ENCODE measurements around the gene NCKAP5. TPM values are rescaled to one million over a fixed set of nuclear protein-coding genes. Genes with fewer than 3 reads are reported as not detected.
A peak's percentile ranks its signal among the peaks of the same experiment; 100 is the strongest.

NCKAP5 gene
- total and polyA plus RNA-seq, 2 of the 13 experiments (the other 11 are each of a cell fraction or from before 2014, with no cell fraction given): 0.01 TPM; not detected in 1

DNA sequence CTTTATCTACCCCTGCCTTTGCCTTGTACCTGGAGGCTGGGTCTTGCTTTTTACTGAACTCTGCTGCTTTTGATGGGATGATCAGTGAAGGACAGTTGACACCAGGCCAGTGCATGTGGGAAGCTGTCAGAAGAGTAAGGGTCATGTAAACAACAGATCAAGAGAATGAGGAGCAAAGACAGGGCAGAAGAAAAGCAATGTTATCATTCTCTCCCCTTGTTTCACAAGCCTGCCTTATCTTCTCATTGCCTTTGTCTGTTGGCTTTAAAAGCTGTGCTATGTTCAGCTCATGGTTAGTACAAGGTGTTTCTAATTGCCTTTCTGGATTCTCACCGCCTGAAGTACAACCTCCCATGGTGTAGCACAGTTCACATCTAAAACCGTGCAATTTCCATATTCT is 925.8 kb downstream of the NCKAP5 start (continued):
- TF ChIP-seq NAIF1 (CRISPR knock-in tag; IDR thresholded peaks at IDR 0.05; ENCODE audit: borderline replicate concordance) (no peak), TBP (CRISPR knock-in tag; IDR thresholded peaks at IDR 0.05) (no peak), FOXA3 (CRISPR knock-in tag; IDR thresholded peaks at IDR 0.05) (peak; percentile 60), ZNF562 (CRISPR knock-in tag; IDR thresholded peaks at IDR 0.05; ENCODE audit: borderline replicate concordance) (no peak), TBX2 (CRISPR knock-in tag; IDR thresholded peaks at IDR 0.05; ENCODE audit: borderline replicate concordance) (peak; percentile 41; the same call in 1 of the 2 replicates), HCFC1 (IDR thresholded peaks at IDR 0.05; ENCODE audit: low read depth, low read length) (no peak), PCBP1 (IDR thresholded peaks at IDR 0.05; ENCODE audit: borderline replicate concordance, low read depth, low read length) (no peak), DPF2 (CRISPR knock-in tag; IDR thresholded peaks at IDR 0.05; ENCODE audit: borderline replicate concordance, low read depth) (no peak), ZNF772 (CRISPR knock-in tag; IDR thresholded peaks at IDR 0.05) (no peak), JUN (CRISPR knock-in tag; IDR thresholded peaks at IDR 0.05) (no peak), SOX6 (IDR thresholded peaks at IDR 0.05) (no peak), SOX6 (CRISPR knock-in tag; IDR thresholded peaks at IDR 0.05) (peak; percentile 96), TCF12 (IDR thresholded peaks at IDR 0.05) (no peak), TCF12 (CRISPR knock-in tag; IDR thresholded peaks at IDR 0.05) (no peak), MNT (IDR thresholded peaks at IDR 0.05) (peak; percentile 25; the same call in 1 of the 2 replicates), MLLT10 (CRISPR knock-in tag; IDR thresholded peaks at IDR 0.05) (no peak), GFI1 (CRISPR knock-in tag; IDR thresholded peaks at IDR 0.05; ENCODE audit: borderline replicate concordance) (no peak), ZNF776 (CRISPR knock-in tag; IDR thresholded peaks at IDR 0.05) (no peak)
- TF ChIP-seq, protein P1, sequence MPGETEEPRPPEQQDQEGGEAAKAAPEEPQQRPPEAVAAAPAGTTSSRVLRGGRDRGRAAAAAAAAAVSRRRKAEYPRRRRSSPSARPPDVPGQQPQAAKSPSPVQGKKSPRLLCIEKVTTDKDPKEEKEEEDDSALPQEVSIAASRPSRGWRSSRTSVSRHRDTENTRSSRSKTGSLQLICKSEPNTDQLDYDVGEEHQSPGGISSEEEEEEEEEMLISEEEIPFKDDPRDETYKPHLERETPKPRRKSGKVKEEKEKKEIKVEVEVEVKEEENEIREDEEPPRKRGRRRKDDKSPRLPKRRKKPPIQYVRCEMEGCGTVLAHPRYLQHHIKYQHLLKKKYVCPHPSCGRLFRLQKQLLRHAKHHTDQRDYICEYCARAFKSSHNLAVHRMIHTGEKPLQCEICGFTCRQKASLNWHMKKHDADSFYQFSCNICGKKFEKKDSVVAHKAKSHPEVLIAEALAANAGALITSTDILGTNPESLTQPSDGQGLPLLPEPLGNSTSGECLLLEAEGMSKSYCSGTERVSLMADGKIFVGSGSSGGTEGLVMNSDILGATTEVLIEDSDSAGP (CRISPR knock-in tag; IDR thresholded peaks at IDR 0.05; ENCODE audit: borderline replicate concordance): no peak
- TF ChIP-seq, protein P2, sequence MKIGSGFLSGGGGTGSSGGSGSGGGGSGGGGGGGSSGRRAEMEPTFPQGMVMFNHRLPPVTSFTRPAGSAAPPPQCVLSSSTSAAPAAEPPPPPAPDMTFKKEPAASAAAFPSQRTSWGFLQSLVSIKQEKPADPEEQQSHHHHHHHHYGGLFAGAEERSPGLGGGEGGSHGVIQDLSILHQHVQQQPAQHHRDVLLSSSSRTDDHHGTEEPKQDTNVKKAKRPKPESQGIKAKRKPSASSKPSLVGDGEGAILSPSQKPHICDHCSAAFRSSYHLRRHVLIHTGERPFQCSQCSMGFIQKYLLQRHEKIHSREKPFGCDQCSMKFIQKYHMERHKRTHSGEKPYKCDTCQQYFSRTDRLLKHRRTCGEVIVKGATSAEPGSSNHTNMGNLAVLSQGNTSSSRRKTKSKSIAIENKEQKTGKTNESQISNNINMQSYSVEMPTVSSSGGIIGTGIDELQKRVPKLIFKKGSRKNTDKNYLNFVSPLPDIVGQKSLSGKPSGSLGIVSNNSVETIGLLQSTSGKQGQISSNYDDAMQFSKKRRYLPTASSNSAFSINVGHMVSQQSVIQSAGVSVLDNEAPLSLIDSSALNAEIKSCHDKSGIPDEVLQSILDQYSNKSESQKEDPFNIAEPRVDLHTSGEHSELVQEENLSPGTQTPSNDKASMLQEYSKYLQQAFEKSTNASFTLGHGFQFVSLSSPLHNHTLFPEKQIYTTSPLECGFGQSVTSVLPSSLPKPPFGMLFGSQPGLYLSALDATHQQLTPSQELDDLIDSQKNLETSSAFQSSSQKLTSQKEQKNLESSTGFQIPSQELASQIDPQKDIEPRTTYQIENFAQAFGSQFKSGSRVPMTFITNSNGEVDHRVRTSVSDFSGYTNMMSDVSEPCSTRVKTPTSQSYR (CRISPR knock-in tag; IDR thresholded peaks at IDR 0.05; ENCODE audit: borderline replicate concordance): no peak
- TF ChIP-seq, protein P3, sequence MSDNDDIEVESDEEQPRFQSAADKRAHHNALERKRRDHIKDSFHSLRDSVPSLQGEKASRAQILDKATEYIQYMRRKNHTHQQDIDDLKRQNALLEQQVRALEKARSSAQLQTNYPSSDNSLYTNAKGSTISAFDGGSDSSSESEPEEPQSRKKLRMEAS (IDR thresholded peaks at IDR 0.05): peak; percentile 58; the same call in 1 of the 2 replicates

Measured in HepG2 (cell line).